ENCODE data around the gene CDC42SE1. TPM values are rescaled to one million over a fixed set of nuclear protein-coding genes. Genes with fewer than 3 reads are reported as not detected.
"Not testable (repeated sequence)": the region's sequence is repeated elsewhere in the genome, so short reads cannot be mapped to it uniquely, and the experiment has no call there.

CDC42SE1 gene
- total RNA-seq, result 250 TPM

- peak within 1 kb of the TSS; percentile 96 for H3K4me3 ChIP-seq (ENCODE audit: low read length)
- H3K27me3 ChIP-seq (ENCODE audit: insufficient read depth, low read length), result no peaks in the 10 kb centered on the region
- peaks cover 51% of the 10 kb centered on the region for H3K4me1 ChIP-seq (ENCODE audit: insufficient read depth, low read length)
- H3K9me3 ChIP-seq (ENCODE audit: low read depth, low read length), result no peaks in the 10 kb centered on the region
Observed at GRCh38 chr1:151059109-151060006, at the start of gene CDC42SE1. Gene CDC42SE1, minus strand, starts transcription at chr1:151059622. Its CDS starts 3,892 bp downstream, at chr1:151055730.

- H3K27me3 ChIP-seq (ENCODE audit: insufficient read depth, low read length), result no peaks in the 10 kb centered on the region
- no peaks in the 10 kb centered on the region for H3K9me3 ChIP-seq (ENCODE audit: low read depth, low read length)
- H3K4me3 ChIP-seq (ENCODE audit: low read length), result no peak overlapping the region
- H3K4me1 ChIP-seq (ENCODE audit: insufficient read depth, low read length), result no peaks in the 10 kb centered on the region
Observed at GRCh38 chr1:151108331-151108730, 48.9 kb upstream of the CDC42SE1 start.

- Histone ChIP-seq H3K4me1 (ENCODE audit: insufficient read depth, low read length) (no peaks in the 10 kb centered on the region), H3K4me3 (ENCODE audit: low read length) (no peak overlapping the region), H3K9me3 (ENCODE audit: low read depth, low read length) (no peaks in the 10 kb centered on the region), H3K27me3 (ENCODE audit: insufficient read depth, low read length) (no peaks in the 10 kb centered on the region)
Observed at GRCh38 chr1:151106894-151107293, 47.5 kb upstream of the CDC42SE1 start.

- H3K4me3 ChIP-seq (ENCODE audit: low read length), result no peak overlapping the region
- no peaks in the 10 kb centered on the region for H3K9me3 ChIP-seq (ENCODE audit: low read depth, low read length)
- no peaks in the 10 kb centered on the region for H3K27me3 ChIP-seq (ENCODE audit: insufficient read depth, low read length)
- no peaks in the 10 kb centered on the region for H3K4me1 ChIP-seq (ENCODE audit: insufficient read depth, low read length)
Observed at GRCh38 chr1:151104630-151105029, 45.2 kb upstream of the CDC42SE1 start.

- H3K4me1 ChIP-seq (ENCODE audit: insufficient read depth, low read length), result no peaks in the 10 kb centered on the region
- no peak overlapping the region for H3K4me3 ChIP-seq (ENCODE audit: low read length)
Observed at GRCh38 chr1:151098126-151098525, 38.7 kb upstream of the CDC42SE1 start.

GRCh38 chr1:151097426-151097825 is 38.0 kb upstream of the CDC42SE1 start:
- not testable (repeated sequence) for H3K4me1 ChIP-seq (ENCODE audit: insufficient read depth, low read length); H3K9me3 ChIP-seq (ENCODE audit: low read depth, low read length); H3K4me3 ChIP-seq (ENCODE audit: low read length); H3K27me3 ChIP-seq (ENCODE audit: insufficient read depth, low read length)

More at GRCh38 chr1:151098126-151098525, 38.7 kb upstream of the CDC42SE1 start:
- no peaks in the 10 kb centered on the region for H3K27me3 ChIP-seq (ENCODE audit: insufficient read depth, low read length)
- H3K9me3 ChIP-seq (ENCODE audit: low read depth, low read length), result no peaks in the 10 kb centered on the region

- Histone ChIP-seq H3K9me3 (ENCODE audit: low read depth, low read length) (no peaks in the 10 kb centered on the region), H3K27me3 (ENCODE audit: insufficient read depth, low read length) (no peaks in the 10 kb centered on the region), H3K4me1 (ENCODE audit: insufficient read depth, low read length) (no peaks in the 10 kb centered on the region), H3K4me3 (ENCODE audit: low read length) (no peak overlapping the region)
Observed at GRCh38 chr1:151085953-151086559, 26.6 kb upstream of the CDC42SE1 start.

GRCh38 chr1:151072224-151072623 is 12.8 kb upstream of the CDC42SE1 start:
- Histone ChIP-seq H3K9me3 (ENCODE audit: low read depth, low read length) (no peaks in the 10 kb centered on the region), H3K4me3 (ENCODE audit: low read length) (no peak overlapping the region), H3K4me1 (ENCODE audit: insufficient read depth, low read length) (peaks cover 18% of the 10 kb centered on the region), H3K27me3 (ENCODE audit: insufficient read depth, low read length) (no peaks in the 10 kb centered on the region)

- Histone ChIP-seq H3K4me3 (ENCODE audit: low read length) (peak within 1 kb of the TSS; percentile 77), H3K27me3 (ENCODE audit: insufficient read depth, low read length) (no peaks in the 10 kb centered on the region), H3K9me3 (ENCODE audit: low read depth, low read length) (no peaks in the 10 kb centered on the region), H3K4me1 (ENCODE audit: insufficient read depth, low read length) (peaks cover 18% of the 10 kb centered on the region)
Observed at GRCh38 chr1:151070474-151071276, 11.3 kb upstream of the CDC42SE1 start, which contains the start of gene GABPB2. Gene GABPB2, plus strand, starts transcription at chr1:151070761. Its CDS starts 17,429 bp downstream, at chr1:151088190.

- Histone ChIP-seq H3K27me3 (ENCODE audit: insufficient read depth, low read length) (no peaks in the 10 kb centered on the region), H3K4me3 (ENCODE audit: low read length) (no peak overlapping the region), H3K4me1 (ENCODE audit: insufficient read depth, low read length) (peaks cover 18% of the 10 kb centered on the region), H3K9me3 (ENCODE audit: low read depth, low read length) (no peaks in the 10 kb centered on the region)
Observed at GRCh38 chr1:151069103-151069486, 9.7 kb upstream of the CDC42SE1 start.

GRCh38 chr1:151067185-151067584 is 7.8 kb upstream of the CDC42SE1 start:
- H3K9me3 ChIP-seq (ENCODE audit: low read depth, low read length), result no peaks in the 10 kb centered on the region
- H3K4me3 ChIP-seq (ENCODE audit: low read length), result no peak overlapping the region

GRCh38 chr1:151065089-151065645 is 5.7 kb upstream of the CDC42SE1 start:
- Histone ChIP-seq H3K4me1 (ENCODE audit: insufficient read depth, low read length) (peaks cover 19% of the 10 kb centered on the region), H3K9me3 (ENCODE audit: low read depth, low read length) (no peaks in the 10 kb centered on the region), H3K27me3 (ENCODE audit: insufficient read depth, low read length) (no peaks in the 10 kb centered on the region), H3K4me3 (ENCODE audit: low read length) (no peak overlapping the region)

More at GRCh38 chr1:151067185-151067584, 7.8 kb upstream of the CDC42SE1 start:
- Histone ChIP-seq H3K4me1 (ENCODE audit: insufficient read depth, low read length) (peaks cover 18% of the 10 kb centered on the region), H3K27me3 (ENCODE audit: insufficient read depth, low read length) (no peaks in the 10 kb centered on the region)

- Histone ChIP-seq H3K9me3 (ENCODE audit: low read depth, low read length) (no peaks in the 10 kb centered on the region), H3K27me3 (ENCODE audit: insufficient read depth, low read length) (no peaks in the 10 kb centered on the region), H3K4me3 (ENCODE audit: low read length) (no peak overlapping the region), H3K4me1 (ENCODE audit: insufficient read depth, low read length) (peaks cover 16% of the 10 kb centered on the region)
Observed at GRCh38 chr1:151062741-151063371, 3.4 kb upstream of the CDC42SE1 start.

GRCh38 chr1:151061704-151062103 is 2.3 kb upstream of the CDC42SE1 start:
- H3K9me3 ChIP-seq (ENCODE audit: low read depth, low read length), result no peaks in the 10 kb centered on the region
- no peaks in the 10 kb centered on the region for H3K27me3 ChIP-seq (ENCODE audit: insufficient read depth, low read length)
- H3K4me3 ChIP-seq (ENCODE audit: low read length), result no peak overlapping the region
- H3K4me1 ChIP-seq (ENCODE audit: insufficient read depth, low read length), result peaks cover 28% of the 10 kb centered on the region
